CD8-positive, alpha-beta memory T cell (primary cell): ENCODE data around the gene RWDD1. TPM values are rescaled to one million over a fixed set of nuclear protein-coding genes. Genes with fewer than 3 reads are reported as not detected.

ENCODE experiments used
- CTCF ChIA-PET: fragments of 350-600 bp; sonication (Branson Sonifier 250); formaldehyde crosslinking; loops from one replicate; lab custom pipeline; 2021; ENCODE audit warnings: antibody characterized with exemption; lab: Charles Lee
- POLR2A ChIA-PET: fragments of 350-600 bp; sonication (Branson Sonifier 250); formaldehyde crosslinking; loops from one replicate; lab custom pipeline; 2021; ENCODE audit warnings: antibody characterized with exemption; lab: Charles Lee
- DNase-seq, 5 donors: peaks; one replicate each; pipeline versions ENCODE4 v3.0.0 to v3.0.0-alpha.2; 2020 to 2022; ENCODE audit warnings: mixed read lengths in 1 of 5
- H3K27ac ChIP-seq: one replicate; pipeline ENCODE4 v1.7.0; 2013; ENCODE audit warnings: low read depth, mild to moderate bottlenecking, low read length, moderate library complexity
- H3K27me3 ChIP-seq: 2 replicates; pipeline ENCODE4 v1.7.0; 2013; ENCODE audit warnings: low read length, mild to moderate bottlenecking; ENCODE audit not compliant: insufficient read depth, poor library complexity, severe bottlenecking
- H3K36me3 ChIP-seq: 2 replicates; pipeline ENCODE4 v1.7.0; 2013; ENCODE audit warnings: mild to moderate bottlenecking, low read length, moderate library complexity; ENCODE audit not compliant: insufficient read depth
- H3K4me1 ChIP-seq: 2 replicates; pipeline ENCODE4 v1.7.0; 2013; ENCODE audit warnings: mild to moderate bottlenecking, low read length, moderate library complexity; ENCODE audit not compliant: insufficient read depth
- H3K4me3 ChIP-seq: 2 replicates; pipeline ENCODE4 v1.7.0; 2013; ENCODE audit warnings: mild to moderate bottlenecking, low read length
- H3K9me3 ChIP-seq: 2 replicates; pipeline ENCODE4 v1.7.0; 2013; ENCODE audit warnings: mild to moderate bottlenecking, low read length
- H3K27ac Mint-ChIP-seq, 8 donors: one replicate each; pipeline ENCODE4 v1.8.0; 2020 to 2021; ENCODE audit warnings: mixed read lengths in 8 of 8, mild to moderate bottlenecking in 6 of 8, inconsistent platforms in 3 of 8, moderate library complexity in 3 of 8
- H3K27me3 Mint-ChIP-seq, 2 donors: one replicate each; pipeline ENCODE4 v1.8.0; 2020 to 2021; ENCODE audit warnings: mixed read lengths in 2 of 2, mild to moderate bottlenecking in 1 of 2, moderate library complexity in 1 of 2
- H3K36me3 Mint-ChIP-seq, 3 donors: one replicate each; pipeline ENCODE4 v1.8.0; 2020 to 2021; ENCODE audit warnings: mixed read lengths in 3 of 3, inconsistent platforms in 1 of 3, mild to moderate bottlenecking in 1 of 3
- H3K4me1 Mint-ChIP-seq, 3 donors: one replicate each; pipeline ENCODE4 v1.8.0; 2020 to 2021; ENCODE audit warnings: mixed read lengths in 3 of 3, inconsistent platforms in 1 of 3, mild to moderate bottlenecking in 1 of 3
- H3K4me3 Mint-ChIP-seq, 7 donors: one replicate each; pipeline ENCODE4 v1.8.0; 2020 to 2021; ENCODE audit warnings: mixed read lengths in 7 of 7, mild to moderate bottlenecking in 6 of 7, moderate library complexity in 4 of 7, inconsistent platforms in 2 of 7
- H3K9me3 Mint-ChIP-seq, 5 donors: one replicate each; pipeline ENCODE4 v1.8.0; 2020 to 2022; ENCODE audit warnings: mixed read lengths in 5 of 5, mild to moderate bottlenecking in 3 of 5, moderate library complexity in 2 of 5, inconsistent platforms in 1 of 5
- polyA plus RNA-seq: library from polyadenylated mRNA; unstranded; fragments of 300-500 nt; fragmentation: Illumina TruSeq; gene quantifications from one replicate; pipeline ENCODE4 v1.2.3, GENCODE V29; 2021
- total RNA-seq, 2 experiments: library from RNA; stranded (reverse); gene quantifications; one replicate each; pipeline ENCODE4 v1.2.3, GENCODE V29; 2021

Gene RWDD1
- total and polyA plus RNA-seq, 3 experiments from 2014 or later, result 54.6 to 67.8 (median 56.2) TPM

DNA sequence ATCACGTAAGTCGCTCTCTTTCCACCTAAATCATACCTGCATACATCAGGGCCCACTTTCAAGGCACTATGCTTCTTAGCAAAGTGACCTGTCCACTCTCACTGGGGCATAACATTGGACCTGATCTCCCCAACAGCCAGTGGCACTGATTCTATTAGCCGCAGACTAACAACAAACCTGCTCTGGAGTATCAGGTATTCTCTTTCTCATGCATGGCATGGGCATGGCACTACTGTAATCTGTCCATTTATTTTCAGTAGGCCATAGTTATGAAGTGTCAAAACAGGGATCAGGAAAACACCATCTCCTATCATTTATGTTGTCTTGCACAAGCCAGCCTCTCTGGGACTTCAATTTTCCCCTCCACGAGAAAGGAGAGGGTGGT lies 9.3 kb upstream of the RWDD1 start:
- Histone ChIP-seq H3K4me3 (no peak overlapping the region), H3K4me1 (no peaks in the 10 kb centered on the region), H3K9me3 (no peaks in the 10 kb centered on the region), H3K27ac (no peak overlapping the region), H3K36me3 (no peaks in the 10 kb centered on the region), H3K27me3 (peaks cover 7% of the 10 kb centered on the region)
- ChIA-PET POLR2A (no interaction called here), CTCF (interaction anchor here (1.4 to 1.9 kb wide), 3 partner anchors 8 to 21 kb away, joined by 4 to 13 read pairs (median 6); partner anchors contain the start of genes CALHM4 and RWDD1)
- no peak overlapping the region for H3K4me3 Mint-ChIP-seq
- DNase-seq, result no peak
- no peaks in the 10 kb centered on the region for H3K9me3 Mint-ChIP-seq
- H3K4me1 Mint-ChIP-seq, result peaks cover 3 to 9% (median 6%) of the 10 kb centered on the region in 3 donors
- H3K27ac Mint-ChIP-seq, result no peak overlapping the region
- peaks cover 13 to 34% of the 10 kb centered on the region in 2 donors for H3K27me3 Mint-ChIP-seq
- H3K36me3 Mint-ChIP-seq, result no peaks in the 10 kb centered on the region

- DNase-seq, result no peak
- no peaks in the 10 kb centered on the region for H3K36me3 Mint-ChIP-seq
- ChIA-PET CTCF (interaction anchor here (1.1 to 1.9 kb wide), 4 partner anchors 9 to 294 kb away, joined by 4 to 13 read pairs (median 7); partner anchors contain the start of genes CALHM4 and RWDD1), POLR2A (interaction anchor here (0.9 kb wide), 1 partner anchor 10 kb away, joined by 3 read pairs; no protein-coding TSS in a partner anchor)
- no peaks in the 10 kb centered on the region for H3K9me3 ChIP-seq
- peaks cover 13 to 34% of the 10 kb centered on the region in 2 donors for H3K27me3 Mint-ChIP-seq
- no peaks in the 10 kb centered on the region for H3K36me3 ChIP-seq
- H3K4me3 ChIP-seq, result no peak overlapping the region
- H3K27ac ChIP-seq, result peak overlapping the region; percentile 17
- H3K4me1 Mint-ChIP-seq, result peaks cover 3 to 9% (median 6%) of the 10 kb centered on the region in 3 donors
- peaks cover 7% of the 10 kb centered on the region for H3K27me3 ChIP-seq
- no peak overlapping the region for H3K4me3 Mint-ChIP-seq
- H3K27ac Mint-ChIP-seq, result no peak overlapping the region
- no peaks in the 10 kb centered on the region for H3K9me3 Mint-ChIP-seq
- no peaks in the 10 kb centered on the region for H3K4me1 ChIP-seq
Measured at GRCh38 chr6:116562614-116563013, 8.7 kb upstream of the RWDD1 start.

GRCh38 chr6:116563830-116564229 lies 7.5 kb upstream of the RWDD1 start:
- Histone ChIP-seq H3K9me3 (no peaks in the 10 kb centered on the region), H3K4me3 (no peak overlapping the region), H3K27me3 (peaks cover 7% of the 10 kb centered on the region), H3K27ac (no peak overlapping the region), H3K4me1 (no peaks in the 10 kb centered on the region), H3K36me3 (no peaks in the 10 kb centered on the region)
- H3K4me3 Mint-ChIP-seq, result no peak overlapping the region
- DNase-seq, result no peak
- no peaks in the 10 kb centered on the region for H3K36me3 Mint-ChIP-seq
- ChIA-PET CTCF (interaction anchor here (1.1 to 1.9 kb wide), 3 partner anchors 10 to 295 kb away, joined by 4 to 8 read pairs (median 6); partner anchors contain the start of gene CALHM4), POLR2A (interaction anchor here (0.9 kb wide), 1 partner anchor 9 kb away, joined by 3 read pairs; no protein-coding TSS in a partner anchor)
- no peaks in the 10 kb centered on the region for H3K9me3 Mint-ChIP-seq
- peaks cover 13 to 34% of the 10 kb centered on the region in 2 donors for H3K27me3 Mint-ChIP-seq
- H3K4me1 Mint-ChIP-seq, result peaks cover 5 to 10% (median 7%) of the 10 kb centered on the region in 3 donors
- H3K27ac Mint-ChIP-seq, result no peak overlapping the region

- Histone ChIP-seq H3K27me3 (peaks cover 7% of the 10 kb centered on the region), H3K27ac (no peak overlapping the region), H3K4me1 (no peaks in the 10 kb centered on the region), H3K9me3 (no peaks in the 10 kb centered on the region), H3K4me3 (no peak overlapping the region), H3K36me3 (no peaks in the 10 kb centered on the region)
- Mint-ChIP-seq H3K27me3 (peaks cover 13 to 34% of the 10 kb centered on the region in 2 donors), H3K36me3 (no peaks in the 10 kb centered on the region), H3K27ac (no peak overlapping the region), H3K4me1 (peaks cover 8 to 15% (median 9%) of the 10 kb centered on the region in 3 donors), H3K9me3 (no peaks in the 10 kb centered on the region), H3K4me3 (peak overlapping the region in 1 of 7 donors; percentile 43)
- DNase-seq, result no peak
- ChIA-PET POLR2A (interaction anchor here (0.6 kb wide), 1 partner anchor 345 kb away, joined by 4 read pairs; no protein-coding TSS in a partner anchor), CTCF (no interaction called here)
Measured at GRCh38 chr6:116564311-116564710, 7.0 kb upstream of the RWDD1 start.

DNA sequence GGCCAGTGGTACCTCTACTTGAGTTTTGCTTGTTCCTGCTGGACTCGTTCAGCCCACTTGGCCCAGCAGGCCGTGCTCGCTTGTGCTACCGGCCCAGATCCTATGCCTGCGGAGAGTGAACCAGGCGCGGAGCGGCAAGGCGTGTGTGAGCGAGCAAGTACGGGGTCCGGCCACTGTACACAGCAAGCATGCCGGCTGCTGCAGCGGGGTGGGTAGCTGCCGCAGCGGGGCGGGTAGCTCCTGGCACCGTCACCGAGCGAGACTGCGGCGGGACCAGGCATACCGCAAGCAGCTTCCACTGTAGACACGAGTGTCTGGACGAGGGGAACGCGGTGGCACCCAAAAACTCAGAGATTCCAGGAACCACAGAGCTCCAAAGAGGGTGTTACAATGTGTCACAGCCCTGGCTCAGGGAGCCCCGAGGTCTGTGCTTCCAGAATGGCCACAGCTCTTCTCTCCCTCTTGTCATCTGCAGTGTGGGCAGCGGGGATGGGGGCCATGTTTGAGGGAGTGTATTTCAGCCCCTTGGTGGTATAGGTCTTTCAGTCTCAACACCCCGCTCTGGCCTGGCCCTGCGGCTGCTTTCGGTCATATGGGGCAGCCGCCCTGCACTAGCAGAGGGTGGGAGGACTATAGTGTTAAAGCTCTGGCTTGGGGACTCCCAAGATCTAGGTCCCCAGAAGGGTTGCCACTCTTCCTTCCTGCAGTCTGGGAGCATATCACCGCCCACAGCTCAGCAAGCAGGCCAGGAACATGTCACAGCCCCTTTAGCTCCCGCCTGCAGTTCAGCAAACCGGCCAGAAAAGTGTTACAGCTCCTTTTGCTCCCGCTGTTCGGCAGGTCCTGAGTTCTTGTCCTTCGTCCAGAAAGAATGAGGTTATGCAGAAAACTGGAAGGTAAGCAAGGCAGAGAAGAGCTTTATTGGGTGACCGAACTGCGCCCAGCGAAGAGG lies 6.1 kb upstream of the RWDD1 start:
- Mint-ChIP-seq H3K27ac (peak overlapping the region in 2 of 8 donors; percentile 23 to 38), H3K9me3 (no peaks in the 10 kb centered on the region), H3K4me3 (peak overlapping the region in 6 of 7 donors; percentile 11 to 63 (median 44)), H3K4me1 (peaks cover 13 to 22% (median 13%) of the 10 kb centered on the region in 3 donors), H3K36me3 (no peaks in the 10 kb centered on the region), H3K27me3 (peaks cover 13 to 34% of the 10 kb centered on the region in 2 donors)
- H3K9me3 ChIP-seq, result no peaks in the 10 kb centered on the region
- CTCF ChIA-PET, result interaction anchor here (0.9 kb wide), 1 partner anchor 277 kb away, joined by 5 read pairs; no protein-coding TSS in a partner anchor
- peaks cover 5% of the 10 kb centered on the region for H3K4me1 ChIP-seq
- no peak overlapping the region for H3K27ac ChIP-seq
- DNase-seq, result peak in 4 of 5 donors; percentile 5 to 46 (median 17)
- POLR2A ChIA-PET, result interaction anchor here (0.6 kb wide), 1 partner anchor 346 kb away, joined by 4 read pairs; no protein-coding TSS in a partner anchor
- peaks cover 7% of the 10 kb centered on the region for H3K27me3 ChIP-seq
- H3K36me3 ChIP-seq, result no peaks in the 10 kb centered on the region
- H3K4me3 ChIP-seq, result no peak overlapping the region

DNA sequence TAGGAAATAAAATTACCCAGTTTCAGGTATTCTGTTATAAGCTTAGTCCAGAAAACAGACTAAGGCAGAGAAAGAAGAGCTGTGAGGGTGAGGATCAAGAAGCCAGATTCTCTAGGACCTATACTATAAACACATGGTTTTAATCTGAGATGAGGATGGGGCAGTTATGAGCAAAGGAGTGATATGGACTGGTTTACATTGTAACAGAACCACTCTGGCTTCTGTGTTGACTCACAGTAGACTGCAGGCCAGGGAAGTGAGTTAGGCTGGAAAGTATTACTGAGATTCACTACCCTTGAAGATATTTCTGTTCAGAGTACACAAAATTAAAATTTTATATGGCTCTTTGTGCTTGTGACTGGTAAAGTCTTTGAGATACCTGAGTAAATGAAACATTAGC lies 3.2 kb upstream of the RWDD1 start:
- Histone ChIP-seq H3K36me3 (no peaks in the 10 kb centered on the region), H3K4me3 (no peak overlapping the region), H3K9me3 (no peaks in the 10 kb centered on the region), H3K4me1 (peaks cover 25% of the 10 kb centered on the region), H3K27me3 (no peaks in the 10 kb centered on the region), H3K27ac (no peak overlapping the region)
- Mint-ChIP-seq H3K9me3 (no peaks in the 10 kb centered on the region), H3K36me3 (peaks cover 0 to 15% (median 0%) of the 10 kb centered on the region in 3 donors), H3K4me1 (peaks cover 31 to 47% (median 36%) of the 10 kb centered on the region in 3 donors), H3K27me3 (peaks cover 6 to 15% of the 10 kb centered on the region in 2 donors), H3K4me3 (peak overlapping the region in 1 of 7 donors; percentile 41), H3K27ac (peak overlapping the region in 3 of 8 donors; percentile 32 to 74 (median 33))
- POLR2A ChIA-PET, result no interaction called here
- CTCF ChIA-PET, result no interaction called here
- no peak for DNase-seq

DNA sequence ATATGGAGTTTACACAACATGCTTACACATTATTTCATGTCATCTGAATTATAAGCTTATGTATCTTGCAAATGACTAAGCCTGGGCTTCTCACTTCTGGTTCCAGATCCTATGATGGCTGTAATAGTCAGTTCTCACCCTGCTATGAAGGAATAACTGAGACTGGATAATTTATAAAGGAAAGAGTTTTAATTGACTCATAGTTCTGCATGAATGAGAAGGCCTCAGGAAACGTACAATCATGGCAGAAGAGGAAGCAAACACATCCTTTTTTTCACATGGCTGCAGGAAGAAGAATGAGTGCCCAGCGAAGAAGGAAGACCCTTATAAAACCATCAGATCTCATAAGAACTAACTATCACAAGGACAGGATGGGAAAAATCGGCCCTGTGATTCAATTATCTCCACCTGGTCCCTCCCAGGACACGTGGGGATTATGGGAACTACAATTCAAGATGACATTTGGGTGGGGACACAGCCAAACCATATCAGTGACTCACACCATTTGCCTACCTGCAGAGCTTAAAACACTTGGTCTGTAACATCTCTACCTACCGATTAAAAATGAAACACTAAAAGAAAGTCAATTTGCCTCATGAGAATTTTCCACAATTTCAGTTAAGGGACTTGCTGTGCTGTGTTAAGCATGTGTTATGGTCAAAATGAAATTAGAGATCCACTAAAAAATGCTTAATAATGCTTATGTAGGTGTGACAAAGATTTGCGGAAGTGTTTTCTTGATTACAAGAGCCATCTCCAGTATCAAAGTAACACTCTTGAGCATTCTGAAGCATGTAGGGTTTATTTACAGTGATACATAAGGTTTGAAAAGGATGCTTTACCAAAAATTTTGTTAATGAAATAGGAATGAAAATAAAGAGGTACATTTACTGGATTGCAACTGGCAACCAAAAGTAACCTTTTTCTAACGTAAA lies 2.2 kb upstream of the RWDD1 start:
- DNase-seq, result no peak
- peaks cover 2 to 7% of the 10 kb centered on the region in 2 donors for H3K27me3 Mint-ChIP-seq
- no peaks in the 10 kb centered on the region for H3K9me3 ChIP-seq
- POLR2A ChIA-PET, result no interaction called here
- H3K4me1 ChIP-seq, result peaks cover 30% of the 10 kb centered on the region
- no peaks in the 10 kb centered on the region for H3K9me3 Mint-ChIP-seq
- H3K36me3 ChIP-seq, result no peaks in the 10 kb centered on the region
- peaks cover 0 to 19% (median under 1%) of the 10 kb centered on the region in 3 donors for H3K36me3 Mint-ChIP-seq
- peaks cover 40 to 56% (median 45%) of the 10 kb centered on the region in 3 donors for H3K4me1 Mint-ChIP-seq
- no peak overlapping the region for H3K27ac ChIP-seq
- H3K27me3 ChIP-seq, result no peaks in the 10 kb centered on the region
- peak overlapping the region in 4 of 8 donors; percentile 11 to 71 (median 56) for H3K27ac Mint-ChIP-seq
- H3K4me3 ChIP-seq, result no peak overlapping the region
- H3K4me3 Mint-ChIP-seq, result peak overlapping the region in 2 of 7 donors; percentile 50 to 75
- CTCF ChIA-PET, result interaction anchor here (5.1 kb wide), 1 partner anchor 8 kb away, joined by 23 read pairs; no protein-coding TSS in a partner anchor
